ENCODE measurements around the gene GAS7.

GRCh38 chr17:10141436-10141835 lies 57.0 kb downstream of the GAS7 start:
- TF ChIP-seq CTCF (IDR thresholded peaks at IDR 0.05) (no peak), POLR2A (IDR thresholded peaks at IDR 0.05) (no peak)
